ENCODE data around the gene ERBIN. TPM values are rescaled to one million over a fixed set of nuclear protein-coding genes. Genes with fewer than 3 reads are reported as not detected.
"Not testable (repeated sequence)": the region's sequence is repeated elsewhere in the genome, so short reads cannot be mapped to it uniquely, and the experiment has no call there.

The ERBIN gene
- total RNA-seq, 2 experiments from 2014 or later, result 40.8 to 40.9 TPM

DNA sequence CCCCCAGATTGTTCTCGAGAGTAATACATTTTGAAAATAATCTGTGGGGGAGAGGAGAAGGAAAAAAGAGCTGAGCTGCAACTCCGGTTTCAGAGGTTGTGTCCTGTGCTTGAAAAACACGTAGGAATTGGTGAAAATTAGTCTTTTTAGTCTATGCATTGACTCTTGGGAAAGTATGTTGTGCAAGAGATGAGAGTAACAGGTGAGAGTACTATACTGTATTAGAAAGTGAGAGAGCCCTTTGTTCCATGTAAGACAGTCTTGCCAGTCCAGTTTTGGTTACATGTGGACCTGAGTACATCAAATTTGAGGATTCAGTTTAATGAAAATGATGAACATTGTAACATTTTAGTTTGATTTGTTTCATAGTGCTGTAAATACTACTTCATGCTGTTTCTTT, 27.8 kb downstream of the ERBIN start:
- CTCF ChIA-PET, result no interaction called here
- Mint-ChIP-seq H3K27me3 (no peaks in the 10 kb centered on the region), H3K4me1 (no peaks in the 10 kb centered on the region), H3K9me3 (ENCODE audit: low read depth) (peaks cover 5% of the 10 kb centered on the region), H3K36me3 (peaks cover 20% of the 10 kb centered on the region), H3K4me3 (no peak overlapping the region), H3K27ac (no peak overlapping the region)
- ATAC-seq (no peak), DNase-seq (no peak)

DNA sequence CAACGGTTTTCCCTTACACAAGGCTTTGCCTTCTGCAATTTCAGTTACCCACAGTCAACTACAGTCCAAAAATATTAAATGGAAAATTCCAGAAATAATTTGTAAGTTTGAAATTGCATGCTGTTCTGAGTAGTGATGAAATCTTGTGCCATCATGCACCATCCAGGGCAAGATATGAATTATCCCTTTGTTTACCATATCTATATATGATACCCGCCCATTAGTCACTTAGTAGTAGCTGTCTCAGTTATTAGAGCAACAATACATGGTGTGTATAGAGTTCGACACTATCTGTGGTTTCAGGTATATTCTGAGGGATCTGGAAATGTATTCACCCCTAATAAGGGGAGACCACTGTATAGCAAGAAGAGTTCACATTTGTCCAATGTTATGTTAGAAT, 29.4 kb downstream of the ERBIN start:
- Mint-ChIP-seq H3K27ac (no peak overlapping the region), H3K36me3 (peaks cover 22% of the 10 kb centered on the region), H3K9me3 (ENCODE audit: low read depth) (peaks cover 5% of the 10 kb centered on the region), H3K4me1 (peaks cover 7% of the 10 kb centered on the region), H3K4me3 (no peak overlapping the region), H3K27me3 (no peaks in the 10 kb centered on the region)
- ATAC-seq (no peak), DNase-seq (no peak)
- CTCF ChIA-PET, result no interaction called here

DNA sequence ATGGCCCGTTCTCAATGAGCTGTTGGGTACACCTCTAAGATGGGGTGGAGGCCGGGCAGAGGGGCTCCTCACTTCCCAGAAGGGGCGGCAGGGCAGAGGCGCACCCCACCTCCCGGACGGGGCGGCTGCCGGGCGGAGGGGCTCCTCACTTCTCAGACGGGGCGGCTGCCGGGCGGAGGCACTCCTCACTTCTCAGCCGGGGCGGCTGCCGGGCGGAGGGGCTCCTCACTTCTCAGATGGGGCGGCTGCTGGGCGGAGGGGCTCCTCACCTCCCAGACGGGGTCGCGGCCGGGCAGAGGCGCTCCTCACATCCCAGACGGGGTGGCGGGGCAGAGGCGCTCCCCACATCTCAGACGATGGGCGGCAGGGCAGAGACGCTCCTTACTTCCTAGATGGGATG, 31.3 kb downstream of the ERBIN start:
- peaks cover 21% of the 10 kb centered on the region for H3K36me3 Mint-ChIP-seq
- H3K4me1 Mint-ChIP-seq, result peaks cover 19% of the 10 kb centered on the region
- CTCF ChIA-PET; H3K27me3 Mint-ChIP-seq; H3K9me3 Mint-ChIP-seq (ENCODE audit: low read depth); ATAC-seq; DNase-seq; H3K4me3 Mint-ChIP-seq; H3K27ac Mint-ChIP-seq: not testable (repeated sequence)

DNA sequence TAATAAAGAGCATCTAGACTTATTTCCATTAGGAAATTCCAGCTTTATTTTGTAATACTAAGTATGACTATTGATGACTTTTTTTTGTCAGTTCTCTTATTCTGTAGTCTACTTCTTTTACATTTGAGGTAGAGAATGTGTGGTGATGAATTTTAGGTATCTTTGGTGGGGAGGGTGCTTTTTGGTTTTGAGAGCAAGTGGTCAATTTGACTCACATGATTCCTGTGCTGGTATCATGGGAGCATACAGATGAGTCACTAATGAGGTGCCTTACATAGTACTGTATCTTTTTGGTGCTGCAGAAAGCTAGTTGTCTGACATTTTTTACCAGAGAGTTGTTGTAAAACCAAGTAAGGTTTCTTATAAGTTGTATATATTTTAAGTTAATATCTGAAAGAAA, 35.3 kb downstream of the ERBIN start:
- CTCF ChIA-PET, result no interaction called here
- no peak overlapping the region for H3K27ac Mint-ChIP-seq
- peaks cover 25% of the 10 kb centered on the region for H3K36me3 Mint-ChIP-seq
- ATAC-seq, result peak; percentile 36
- peaks cover 26% of the 10 kb centered on the region for H3K4me1 Mint-ChIP-seq
- H3K9me3 Mint-ChIP-seq (ENCODE audit: low read depth), result peaks cover 2% of the 10 kb centered on the region
- H3K4me3 Mint-ChIP-seq, result no peak overlapping the region
- DNase-seq, result no peak
- H3K27me3 Mint-ChIP-seq, result no peaks in the 10 kb centered on the region

DNA sequence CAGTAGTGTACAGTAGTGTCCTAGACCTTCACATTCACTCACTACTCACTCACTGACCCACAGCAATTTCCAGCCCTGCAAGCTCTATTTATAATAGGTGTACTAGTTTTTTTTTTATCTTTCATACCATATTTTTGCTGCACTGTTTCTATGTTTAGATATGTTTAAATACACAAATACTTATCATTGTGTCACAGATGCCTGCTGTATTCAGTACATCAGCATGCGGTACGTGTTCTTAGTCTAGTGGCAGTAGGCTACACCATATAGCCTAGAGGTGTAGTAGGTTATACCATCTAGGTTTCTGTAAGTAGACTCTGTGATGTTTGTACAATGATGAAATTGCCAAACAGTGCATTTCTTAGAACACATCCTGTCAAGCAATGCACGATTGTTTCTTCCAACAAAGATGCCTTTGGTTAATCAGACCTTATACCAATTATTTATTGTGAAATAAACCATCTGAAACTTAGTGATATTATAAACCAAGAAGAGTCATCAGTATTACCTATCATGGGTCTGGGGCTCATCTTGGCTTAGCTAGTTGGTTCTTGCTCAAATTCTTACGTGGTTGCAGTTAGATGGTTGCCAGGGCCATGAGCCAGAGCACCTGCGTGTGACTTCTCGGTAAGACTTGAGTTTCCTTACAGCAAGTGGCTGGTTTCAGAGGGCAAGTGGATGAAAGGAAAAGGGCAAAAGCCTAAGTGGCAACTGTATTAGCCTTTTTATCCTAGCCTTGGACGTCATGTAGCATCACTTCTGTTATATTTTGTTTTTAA, 41.1 kb downstream of the ERBIN start:
- H3K9me3 Mint-ChIP-seq (ENCODE audit: low read depth), result no peaks in the 10 kb centered on the region
- DNase-seq, result no peak
- peaks cover 17% of the 10 kb centered on the region for H3K36me3 Mint-ChIP-seq
- CTCF ChIA-PET, result interaction anchor here (0.8 kb wide), 1 partner anchor 36 kb away, joined by 3 read pairs; no protein-coding TSS in a partner anchor
- H3K4me3 Mint-ChIP-seq, result no peak overlapping the region
- H3K4me1 Mint-ChIP-seq, result peaks cover 25% of the 10 kb centered on the region
- H3K27ac Mint-ChIP-seq, result no peak overlapping the region
- no peak for ATAC-seq
- no peaks in the 10 kb centered on the region for H3K27me3 Mint-ChIP-seq

DNA sequence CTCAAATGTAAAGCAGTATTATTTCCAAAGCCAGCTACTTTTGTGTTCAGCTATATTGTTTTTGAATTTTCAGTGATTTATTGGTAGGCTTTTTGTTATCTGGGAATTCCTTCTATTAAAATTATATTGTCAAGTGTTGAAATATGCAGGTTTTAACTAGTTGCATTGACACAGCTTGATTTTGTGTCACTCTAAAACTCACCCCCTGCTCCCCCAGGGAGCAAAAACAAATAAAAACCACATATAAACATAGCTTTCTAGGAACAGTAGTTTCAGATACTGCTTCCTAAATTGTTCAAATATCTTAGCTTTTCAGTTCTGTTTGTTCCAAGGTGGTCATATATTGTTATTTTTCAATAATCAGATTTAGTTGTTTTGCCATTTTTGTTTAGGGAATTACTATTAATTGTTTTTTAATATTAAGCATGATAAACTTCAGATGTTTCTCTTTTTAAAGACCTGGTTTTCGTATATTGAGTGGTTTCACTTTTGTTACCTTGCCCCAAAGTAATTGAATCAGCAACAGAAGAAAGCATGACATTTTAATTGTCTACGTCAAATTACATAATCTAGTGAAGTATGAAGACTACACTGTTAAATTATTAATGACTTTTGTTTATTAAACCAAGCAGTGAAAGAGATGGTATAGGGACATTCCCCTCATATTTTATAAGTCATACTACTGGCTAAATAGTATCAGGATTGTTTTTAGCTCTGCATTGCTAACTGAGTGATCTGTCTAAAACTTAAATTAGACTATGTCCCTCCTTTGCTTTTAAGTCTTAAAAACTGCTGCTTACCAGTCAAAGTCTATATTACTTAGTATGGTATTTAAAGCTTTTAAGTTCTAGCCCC, 43.4 kb downstream of the ERBIN start:
- Mint-ChIP-seq H3K27ac (no peak overlapping the region), H3K36me3 (peaks cover 27% of the 10 kb centered on the region), H3K4me1 (peaks cover 22% of the 10 kb centered on the region), H3K27me3 (no peaks in the 10 kb centered on the region), H3K4me3 (no peak overlapping the region), H3K9me3 (ENCODE audit: low read depth) (peaks cover 2% of the 10 kb centered on the region)
- ATAC-seq (no peak), DNase-seq (no peak)
- CTCF ChIA-PET, result no interaction called here

DNA sequence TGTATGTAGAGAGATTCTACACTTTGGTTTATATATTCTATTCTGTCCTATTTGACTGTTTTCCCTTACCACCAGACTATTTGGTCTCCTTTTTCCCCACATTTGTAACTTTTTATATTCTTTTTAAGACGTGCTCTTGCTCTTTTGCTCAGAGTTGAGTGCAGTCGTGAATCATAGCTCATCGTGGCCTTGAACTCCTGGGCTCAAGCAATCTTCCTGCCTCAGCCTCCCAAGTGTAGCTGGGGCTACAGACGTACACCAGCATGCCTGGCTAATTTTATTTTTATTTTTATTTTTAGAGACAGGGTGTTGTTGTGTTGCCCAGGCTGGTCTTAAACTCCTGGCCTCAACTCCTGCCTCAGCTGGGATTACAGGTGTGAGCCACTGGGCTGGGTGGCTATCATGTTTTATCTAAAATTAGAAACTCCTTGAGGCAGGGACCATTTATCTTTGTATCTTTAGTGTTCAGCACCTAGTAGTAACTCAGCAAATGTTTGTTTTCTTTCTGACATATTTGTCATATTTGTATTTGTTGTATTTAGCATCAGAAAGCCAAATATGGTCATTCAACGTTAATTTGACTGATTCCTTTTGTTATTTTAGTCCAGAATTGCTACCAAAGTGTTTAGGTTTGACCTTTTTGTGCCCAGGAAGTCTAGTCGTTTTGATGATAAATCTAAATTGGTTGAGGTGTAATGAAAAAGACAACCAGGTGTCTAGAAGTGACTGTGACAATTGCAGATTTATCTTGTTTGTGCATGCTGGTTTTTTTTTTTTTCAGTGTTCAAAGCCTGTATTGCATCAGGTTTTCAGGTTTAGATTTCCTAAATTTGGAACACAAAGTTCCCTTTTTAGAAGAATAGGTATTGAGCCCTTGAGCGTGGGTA, 44.3 kb downstream of the ERBIN start:
- Mint-ChIP-seq H3K4me1 (peaks cover 22% of the 10 kb centered on the region), H3K4me3 (no peak overlapping the region), H3K27ac (no peak overlapping the region), H3K27me3 (no peaks in the 10 kb centered on the region), H3K9me3 (ENCODE audit: low read depth) (peaks cover 3% of the 10 kb centered on the region), H3K36me3 (peaks cover 28% of the 10 kb centered on the region)
- no peak for ATAC-seq
- no peak for DNase-seq
- CTCF ChIA-PET, result no interaction called here

DNA sequence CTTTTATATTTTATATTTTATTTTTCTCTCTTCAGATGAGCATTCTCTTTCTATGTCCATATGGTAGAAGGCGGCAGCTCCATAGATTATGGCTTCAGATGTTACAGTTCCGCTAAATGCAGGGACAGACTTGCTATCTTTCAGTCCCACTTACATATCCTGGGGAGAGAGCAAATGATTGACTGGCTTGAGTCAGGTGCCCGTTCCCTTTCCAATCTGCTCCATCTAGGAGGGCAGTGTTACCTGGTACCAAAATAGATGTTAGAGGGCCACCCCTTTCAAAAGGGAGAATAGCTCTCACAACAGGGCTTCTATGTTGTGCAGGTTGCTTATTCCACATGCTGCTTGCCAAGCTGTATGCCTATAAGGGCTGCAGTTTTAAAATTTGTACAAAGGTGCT, 45.3 kb downstream of the ERBIN start:
- DNase-seq (no peak), ATAC-seq (no peak)
- CTCF ChIA-PET, result no interaction called here
- Mint-ChIP-seq H3K36me3 (peaks cover 30% of the 10 kb centered on the region), H3K9me3 (ENCODE audit: low read depth) (peaks cover 5% of the 10 kb centered on the region), H3K27me3 (no peaks in the 10 kb centered on the region), H3K4me3 (no peak overlapping the region), H3K27ac (no peak overlapping the region), H3K4me1 (peaks cover 22% of the 10 kb centered on the region)

DNA sequence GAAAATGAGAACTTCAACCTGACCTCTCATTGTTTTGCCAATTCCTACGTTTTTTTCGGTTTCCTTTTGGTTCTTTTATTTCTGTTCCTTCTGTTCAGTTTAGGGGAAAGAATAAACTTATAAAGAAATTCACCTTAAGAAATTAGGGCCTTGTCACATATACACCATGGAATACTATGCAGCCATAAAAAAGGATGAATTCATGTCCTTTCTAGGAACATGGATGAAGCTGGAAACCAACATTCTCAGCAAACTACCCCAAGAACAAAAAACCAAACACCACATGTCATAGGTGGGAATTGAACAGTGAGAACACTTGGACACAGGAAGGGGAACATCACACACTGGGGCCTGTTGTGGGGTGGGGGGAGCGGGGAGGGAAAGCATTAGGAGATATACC, 46.5 kb downstream of the ERBIN start:
- H3K4me3 Mint-ChIP-seq; ATAC-seq; CTCF ChIA-PET; DNase-seq; H3K27ac Mint-ChIP-seq; H3K9me3 Mint-ChIP-seq (ENCODE audit: low read depth); H3K27me3 Mint-ChIP-seq: not testable (repeated sequence)
- Mint-ChIP-seq H3K4me1 (peaks cover 22% of the 10 kb centered on the region), H3K36me3 (peaks cover 30% of the 10 kb centered on the region)

DNA sequence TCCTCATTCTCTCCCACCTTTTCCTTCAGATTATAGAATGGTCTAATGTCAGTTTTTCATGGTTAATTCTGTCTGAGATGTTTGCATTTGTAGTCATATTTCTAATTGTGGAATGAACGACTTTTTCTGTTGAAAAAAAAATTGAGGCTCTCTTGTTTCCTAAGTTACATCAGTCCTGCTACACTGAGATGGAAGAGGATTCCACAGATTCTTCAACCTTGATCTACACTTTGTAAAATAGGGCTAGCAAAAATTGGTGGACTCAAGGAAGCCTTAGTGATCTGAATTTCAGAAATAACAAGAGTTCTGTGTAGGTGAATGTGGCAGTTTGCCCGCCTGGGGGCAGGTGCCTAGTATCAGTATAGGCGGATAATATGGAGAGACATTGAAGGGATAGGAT, 51.9 kb downstream of the ERBIN start:
- Mint-ChIP-seq H3K36me3 (peaks cover 35% of the 10 kb centered on the region), H3K4me3 (no peak overlapping the region), H3K27me3 (no peaks in the 10 kb centered on the region), H3K27ac (no peak overlapping the region), H3K9me3 (ENCODE audit: low read depth) (peaks cover 5% of the 10 kb centered on the region), H3K4me1 (peaks cover 14% of the 10 kb centered on the region)
- no peak for ATAC-seq
- DNase-seq, result no peak
- CTCF ChIA-PET, result no interaction called here

DNA sequence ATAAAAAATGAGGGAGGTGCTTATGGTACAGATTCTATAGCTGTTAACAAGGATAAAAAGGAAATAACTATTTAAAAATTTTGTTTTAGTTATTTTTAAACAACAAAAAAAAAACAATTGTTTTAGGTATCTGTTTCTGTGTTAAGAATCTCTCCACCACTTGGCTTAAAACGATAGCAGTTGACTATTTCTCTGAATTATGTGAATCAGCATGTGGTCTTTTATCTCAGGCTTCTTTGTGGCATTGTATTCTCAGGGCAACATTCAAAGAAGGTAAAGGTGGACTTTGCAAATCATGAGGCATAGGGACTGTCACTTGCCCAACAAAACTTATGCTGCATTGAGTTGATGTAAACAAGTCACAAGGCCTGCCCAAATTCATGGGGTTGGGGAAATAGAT, 55.2 kb downstream of the ERBIN start:
- CTCF ChIA-PET, result no interaction called here
- Mint-ChIP-seq H3K4me3 (no peak overlapping the region), H3K27me3 (no peaks in the 10 kb centered on the region), H3K9me3 (ENCODE audit: low read depth) (no peaks in the 10 kb centered on the region), H3K27ac (no peak overlapping the region), H3K4me1 (peaks cover 10% of the 10 kb centered on the region), H3K36me3 (peaks cover 18% of the 10 kb centered on the region)
- DNase-seq (no peak), ATAC-seq (no peak)

DNA sequence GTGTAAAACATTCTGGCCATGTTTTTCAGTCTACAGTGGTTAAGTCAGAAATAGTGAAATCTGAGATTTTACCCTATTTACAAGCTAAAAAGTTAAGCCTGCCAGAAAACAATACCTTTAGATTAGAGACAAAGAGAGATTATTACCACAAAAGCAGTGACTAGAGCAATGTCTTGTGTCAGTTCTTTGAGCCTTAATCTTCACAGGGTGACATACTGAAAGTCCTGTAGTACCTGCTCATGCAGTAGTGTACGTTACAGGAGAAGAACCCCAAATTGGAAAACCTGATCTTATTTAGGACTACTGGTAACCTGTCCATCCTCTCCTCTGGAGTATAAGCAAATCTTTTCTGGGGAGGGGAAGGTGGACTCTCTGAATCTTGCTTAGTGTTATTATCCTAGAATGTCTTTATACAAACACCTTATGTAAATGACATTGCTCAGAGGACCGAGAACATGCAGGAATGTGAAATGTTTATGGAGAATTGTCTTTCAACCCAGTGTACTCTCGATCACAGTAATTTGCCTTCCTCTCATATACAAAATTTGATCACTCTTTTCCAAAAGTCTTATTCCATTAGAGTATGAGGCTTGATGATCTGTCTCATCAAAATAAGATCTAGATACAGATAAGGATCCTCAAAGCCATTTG, 55.7 kb downstream of the ERBIN start:
- CTCF ChIA-PET, result no interaction called here
- Mint-ChIP-seq H3K36me3 (peaks cover 18% of the 10 kb centered on the region), H3K27ac (no peak overlapping the region), H3K4me3 (no peak overlapping the region), H3K4me1 (peaks cover 10% of the 10 kb centered on the region), H3K9me3 (ENCODE audit: low read depth) (no peaks in the 10 kb centered on the region), H3K27me3 (no peaks in the 10 kb centered on the region)
- ATAC-seq (no peak), DNase-seq (no peak)

DNA sequence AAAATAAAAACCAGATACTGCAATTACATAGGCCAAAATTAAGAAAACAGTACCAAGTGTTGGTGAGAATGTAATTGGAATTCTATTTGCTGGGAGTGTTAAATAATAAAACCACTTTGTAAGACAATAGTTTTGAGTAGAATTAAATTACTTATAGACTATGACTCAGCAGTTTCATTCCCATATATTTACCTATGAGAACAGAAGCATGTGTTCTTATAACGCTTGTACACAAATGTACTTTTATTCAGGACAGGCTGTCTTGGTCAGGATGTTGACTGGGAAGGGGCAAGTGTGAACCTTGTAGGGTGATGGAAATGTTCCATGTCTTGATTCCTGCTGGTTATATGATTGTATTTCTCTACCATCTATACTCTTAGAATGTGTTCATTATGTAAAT, 56.3 kb downstream of the ERBIN start:
- peaks cover 10% of the 10 kb centered on the region for H3K4me1 Mint-ChIP-seq
- peaks cover 18% of the 10 kb centered on the region for H3K36me3 Mint-ChIP-seq
- CTCF ChIA-PET, result no interaction called here
- no peak for DNase-seq
- H3K27ac Mint-ChIP-seq, result no peak overlapping the region
- H3K27me3 Mint-ChIP-seq, result no peaks in the 10 kb centered on the region
- H3K9me3 Mint-ChIP-seq (ENCODE audit: low read depth), result no peaks in the 10 kb centered on the region
- H3K4me3 Mint-ChIP-seq, result no peak overlapping the region
- ATAC-seq, result no peak

Data from activated CD8-positive, alpha-beta memory T cell treated with anti-CD3 and anti-CD28 coated beads, Interleukin-2, amount 10 ng/mL, durations not matched to agents 7 days and 5 days (primary cell).